K562 (cell line): ENCODE measurements around the gene GRAPL.
"Not testable (repeated sequence)": the region's sequence is repeated elsewhere in the genome, so short reads cannot be mapped to it uniquely, and the experiment has no call there.

Experiments used
- CAMTA2 ChIP-seq: fragments of 250-450 bp; sonication (Bioruptor Pico); conservative IDR thresholded peaks from 2 replicates; pipeline ENCODE4 v1.5.1; 2022
- CC2D1A ChIP-seq: fragments of 450-650 bp; IDR thresholded peaks from 2 replicates; pipeline ENCODE4 v1.6.1; 2017; ENCODE audit warnings: mild to moderate bottlenecking
- CHD2 ChIP-seq: IDR thresholded peaks from 2 replicates; pipeline ENCODE4 v1.6.1; 2011; ENCODE audit warnings: low read depth, low read length
- CREM ChIP-seq: IDR thresholded peaks from 2 replicates; pipeline ENCODE4 v1.6.1; 2014; ENCODE audit warnings: antibody characterized with exemption, low read depth
- CTCF ChIP-seq, 3 experiments: IDR thresholded peaks in 2 of 3; conservative IDR thresholded peaks in 1 of 3; 2 replicates each; pipeline ENCODE4 v1.5.1; 2011 to 2012; ENCODE audit warnings: low read length in 3 of 3, mild to moderate bottlenecking in 3 of 3, control low read depth in 2 of 3, improper control_type of control experiment in 1 of 3, inconsistent platforms in 1 of 3, low read depth in 1 of 3, mixed read lengths in 1 of 3, moderate library complexity in 1 of 3; ENCODE audit not compliant: insufficient read depth in 2 of 3
- ELF1 ChIP-seq: fragments of 200-800 bp; sonication (Bioruptor generic); IDR thresholded peaks from 2 replicates; pipeline ENCODE4 v1.6.1; 2016; ENCODE audit warnings: missing genetic modification characterization, missing compliant biosample characterization
- EP300 ChIP-seq: IDR thresholded peaks from 2 replicates; pipeline ENCODE4 v1.6.1; 2012; ENCODE audit warnings: low read length, improper control_type of control experiment
- JUND ChIP-seq, 2 experiments: IDR thresholded peaks; 2 replicates in 1 of 2; 3 replicates in 1 of 2; pipeline ENCODE4 v1.6.1; 2011; ENCODE audit warnings: borderline replicate concordance in 2 of 2, low read depth in 2 of 2, low read length in 2 of 2, improper control_type of control experiment in 1 of 2, missing biosample characterization in 1 of 2, missing genetic modification characterization in 1 of 2, missing genetic modification reagents in 1 of 2
- POLR2A ChIP-seq: fragments of 450-650 bp; conservative IDR thresholded peaks from 2 replicates; pipeline ENCODE4 v1.6.1; 2016
- TAF1 ChIP-seq: IDR thresholded peaks from 2 replicates; pipeline ENCODE4 v1.6.1; 2011; ENCODE audit warnings: mild to moderate bottlenecking, low read length, moderate library complexity; ENCODE audit not compliant: insufficient read depth, control insufficient read depth, severe bottlenecking; ENCODE audit errors: extremely low read depth
- ZNF232 ChIP-seq: sonication (generic); formaldehyde crosslinking; IDR thresholded peaks from 2 replicates; pipeline ENCODE4 v1.8.0; 2022; ENCODE audit warnings: mild to moderate bottlenecking, missing genetic modification reagents
- TF ChIP-seq, protein P1 (sequence below): IDR thresholded peaks from 2 replicates; pipeline ENCODE4 v1.6.1; 2016; ENCODE audit warnings: missing genetic modification characterization, missing compliant biosample characterization
- TF ChIP-seq, protein P2 (sequence below): fragments of 450-650 bp; IDR thresholded peaks from 2 replicates; pipeline ENCODE4 v1.6.1; 2016; ENCODE audit warnings: borderline replicate concordance
- TF ChIP-seq, protein P3 (sequence below), 2 experiments: fragments of 450-650 bp in 1 of 2; sonication (generic) in 1 of 2; formaldehyde crosslinking; conservative IDR thresholded peaks; 2 replicates each; pipeline versions ENCODE4 v1.4.0 to v1.8.1; 2020 to 2022; ENCODE audit warnings: mild to moderate bottlenecking in 1 of 2, missing genetic modification reagents in 1 of 2

DNA sequence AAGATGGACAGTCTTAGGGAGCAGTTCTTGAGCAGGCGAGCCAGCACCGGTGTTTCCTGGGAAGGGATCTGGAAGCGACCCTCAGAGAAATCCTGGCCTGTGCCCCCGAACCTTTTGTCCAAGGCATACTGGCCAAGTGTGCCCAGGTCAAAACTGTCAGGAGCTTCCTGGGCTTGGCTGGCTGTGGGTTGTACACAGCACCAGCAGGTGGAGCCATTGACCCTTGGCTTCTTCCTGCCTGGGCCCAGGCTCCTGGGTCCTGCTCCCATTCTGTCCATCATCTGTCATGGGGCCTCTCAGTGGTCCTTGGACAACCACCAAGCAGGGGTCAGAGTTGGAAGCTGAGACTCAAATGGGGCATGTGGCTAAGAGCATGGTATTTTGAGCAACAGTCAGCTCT lies 15.0 kb downstream of the GRAPL start:
- not testable (repeated sequence) for TF ChIP-seq JUND (IDR thresholded peaks at IDR 0.05; ENCODE audit: borderline replicate concordance, low read depth, low read length); JUND (tag; IDR thresholded peaks at IDR 0.05; ENCODE audit: borderline replicate concordance, low read depth, low read length); ELF1; ZNF232 (CRISPR knock-in tag); POLR2A; CHD2; CREM; CC2D1A; EP300; CAMTA2 (CRISPR knock-in tag); TAF1
- TF ChIP-seq, protein P1, sequence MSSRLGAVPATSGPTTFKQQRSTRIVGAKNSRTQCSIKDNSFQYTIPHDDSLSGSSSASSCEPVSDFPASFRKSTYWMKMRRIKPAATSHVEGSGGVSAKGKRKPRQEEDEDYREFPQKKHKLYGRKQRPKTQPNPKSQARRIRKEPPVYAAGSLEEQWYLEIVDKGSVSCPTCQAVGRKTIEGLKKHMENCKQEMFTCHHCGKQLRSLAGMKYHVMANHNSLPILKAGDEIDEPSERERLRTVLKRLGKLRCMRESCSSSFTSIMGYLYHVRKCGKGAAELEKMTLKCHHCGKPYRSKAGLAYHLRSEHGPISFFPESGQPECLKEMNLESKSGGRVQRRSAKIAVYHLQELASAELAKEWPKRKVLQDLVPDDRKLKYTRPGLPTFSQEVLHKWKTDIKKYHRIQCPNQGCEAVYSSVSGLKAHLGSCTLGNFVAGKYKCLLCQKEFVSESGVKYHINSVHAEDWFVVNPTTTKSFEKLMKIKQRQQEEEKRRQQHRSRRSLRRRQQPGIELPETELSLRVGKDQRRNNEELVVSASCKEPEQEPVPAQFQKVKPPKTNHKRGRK (tag), result not testable (repeated sequence)
- TF ChIP-seq, protein P2, sequence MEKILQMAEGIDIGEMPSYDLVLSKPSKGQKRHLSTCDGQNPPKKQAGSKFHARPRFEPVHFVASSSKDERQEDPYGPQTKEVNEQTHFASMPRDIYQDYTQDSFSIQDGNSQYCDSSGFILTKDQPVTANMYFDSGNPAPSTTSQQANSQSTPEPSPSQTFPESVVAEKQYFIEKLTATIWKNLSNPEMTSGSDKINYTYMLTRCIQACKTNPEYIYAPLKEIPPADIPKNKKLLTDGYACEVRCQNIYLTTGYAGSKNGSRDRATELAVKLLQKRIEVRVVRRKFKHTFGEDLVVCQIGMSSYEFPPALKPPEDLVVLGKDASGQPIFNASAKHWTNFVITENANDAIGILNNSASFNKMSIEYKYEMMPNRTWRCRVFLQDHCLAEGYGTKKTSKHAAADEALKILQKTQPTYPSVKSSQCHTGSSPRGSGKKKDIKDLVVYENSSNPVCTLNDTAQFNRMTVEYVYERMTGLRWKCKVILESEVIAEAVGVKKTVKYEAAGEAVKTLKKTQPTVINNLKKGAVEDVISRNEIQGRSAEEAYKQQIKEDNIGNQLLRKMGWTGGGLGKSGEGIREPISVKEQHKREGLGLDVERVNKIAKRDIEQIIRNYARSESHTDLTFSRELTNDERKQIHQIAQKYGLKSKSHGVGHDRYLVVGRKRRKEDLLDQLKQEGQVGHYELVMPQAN, result not testable (repeated sequence)
- peak in 2 of 3 experiments; percentile 27 to 38; a peak in 3 of 6 replicates for TF ChIP-seq CTCF (IDR thresholded peaks at IDR 0.05 in 2 of 3, conservative IDR thresholded peaks at IDR 0.05 in 1 of 3; ENCODE audit: insufficient read depth in 2 of 3, low read depth in 1 of 3, low read length in 3 of 3)
- TF ChIP-seq, protein P3, sequence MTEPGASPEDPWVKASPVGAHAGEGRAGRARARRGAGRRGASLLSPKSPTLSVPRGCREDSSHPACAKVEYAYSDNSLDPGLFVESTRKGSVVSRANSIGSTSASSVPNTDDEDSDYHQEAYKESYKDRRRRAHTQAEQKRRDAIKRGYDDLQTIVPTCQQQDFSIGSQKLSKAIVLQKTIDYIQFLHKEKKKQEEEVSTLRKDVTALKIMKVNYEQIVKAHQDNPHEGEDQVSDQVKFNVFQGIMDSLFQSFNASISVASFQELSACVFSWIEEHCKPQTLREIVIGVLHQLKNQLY (CRISPR knock-in tag; conservative IDR thresholded peaks at IDR 0.05), result not testable (repeated sequence)
